SK-N-SH (cell line): ENCODE measurements around the gene PLSCR2.

Source experiments
- ELF1 ChIP-seq: IDR thresholded peaks from 2 replicates; pipeline ENCODE4 v1.4.0; 2012
- EP300 ChIP-seq, 2 experiments: IDR thresholded peaks; 2 replicates each; pipeline versions ENCODE4 v1.4.0 to v1.6.1; 2012; ENCODE audit warnings: borderline replicate concordance in 1 of 2, low read depth in 1 of 2, low read length in 1 of 2
- FOSL2 ChIP-seq: IDR thresholded peaks from 2 replicates; pipeline ENCODE4 v1.4.0; 2012; ENCODE audit warnings: low read depth, mild to moderate bottlenecking, moderate library complexity, borderline replicate concordance
- GABPA ChIP-seq: IDR thresholded peaks from 2 replicates; pipeline ENCODE4 v1.4.0; 2012; ENCODE audit warnings: low read depth, mild to moderate bottlenecking
- GATA2 ChIP-seq: sonication (generic); formaldehyde crosslinking; IDR thresholded peaks from 2 replicates; pipeline ENCODE4 v1.5.0; 2020; ENCODE audit warnings: mild to moderate bottlenecking, missing genetic modification reagents
- MXI1 ChIP-seq: IDR thresholded peaks from 2 replicates; pipeline ENCODE4 v1.6.1; 2012; ENCODE audit warnings: mild to moderate bottlenecking, low read depth, low read length, improper control_type of control experiment
- POLR2AphosphoS5 ChIP-seq: IDR thresholded peaks from 2 replicates; pipeline ENCODE4 v1.6.1; 2012; ENCODE audit warnings: low read depth, low read length
- RFX5 ChIP-seq: IDR thresholded peaks from 2 replicates; pipeline ENCODE4 v1.6.1; 2012; ENCODE audit warnings: mild to moderate bottlenecking, improper control_type of control experiment, low read length
- USF2 ChIP-seq: fragments of 150-350 bp; IDR thresholded peaks from 2 replicates; pipeline ENCODE4 v1.6.1; 2017; ENCODE audit warnings: antibody characterized with exemption, low read length, low read depth, borderline replicate concordance
- TF ChIP-seq, protein P1 (sequence below): fragments of 200-600 bp; sonication (generic); IDR thresholded peaks from 2 replicates; pipeline ENCODE4 v1.6.1; 2017; ENCODE audit warnings: antibody characterized with exemption, mild to moderate bottlenecking, moderate library complexity
- TF ChIP-seq, protein P2 (sequence below): IDR thresholded peaks from 2 replicates; pipeline ENCODE4 v1.6.1; 2012; ENCODE audit warnings: mild to moderate bottlenecking, low read depth, low read length, moderate library complexity

DNA sequence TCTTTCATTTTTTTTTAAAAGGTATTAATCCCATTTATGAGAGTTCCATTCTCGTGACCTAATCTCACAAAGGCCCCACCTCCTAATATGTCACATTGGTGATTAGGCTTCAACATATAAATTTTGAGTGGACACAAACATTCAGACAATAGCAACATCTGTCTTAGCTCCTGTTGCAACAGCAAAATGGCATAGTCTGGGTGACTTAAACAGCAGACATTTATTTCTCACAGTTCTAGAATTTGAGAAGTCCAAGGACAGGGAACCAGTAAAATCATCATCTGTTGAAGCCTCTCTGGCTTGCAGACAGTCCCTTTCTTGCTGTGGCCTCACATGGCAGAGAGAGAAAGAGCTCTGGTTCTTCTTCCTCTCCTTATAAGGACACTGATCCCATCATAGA, 3.2 kb upstream of the PLSCR2 start:
- no peak for TF ChIP-seq USF2
- TF ChIP-seq, protein P1, sequence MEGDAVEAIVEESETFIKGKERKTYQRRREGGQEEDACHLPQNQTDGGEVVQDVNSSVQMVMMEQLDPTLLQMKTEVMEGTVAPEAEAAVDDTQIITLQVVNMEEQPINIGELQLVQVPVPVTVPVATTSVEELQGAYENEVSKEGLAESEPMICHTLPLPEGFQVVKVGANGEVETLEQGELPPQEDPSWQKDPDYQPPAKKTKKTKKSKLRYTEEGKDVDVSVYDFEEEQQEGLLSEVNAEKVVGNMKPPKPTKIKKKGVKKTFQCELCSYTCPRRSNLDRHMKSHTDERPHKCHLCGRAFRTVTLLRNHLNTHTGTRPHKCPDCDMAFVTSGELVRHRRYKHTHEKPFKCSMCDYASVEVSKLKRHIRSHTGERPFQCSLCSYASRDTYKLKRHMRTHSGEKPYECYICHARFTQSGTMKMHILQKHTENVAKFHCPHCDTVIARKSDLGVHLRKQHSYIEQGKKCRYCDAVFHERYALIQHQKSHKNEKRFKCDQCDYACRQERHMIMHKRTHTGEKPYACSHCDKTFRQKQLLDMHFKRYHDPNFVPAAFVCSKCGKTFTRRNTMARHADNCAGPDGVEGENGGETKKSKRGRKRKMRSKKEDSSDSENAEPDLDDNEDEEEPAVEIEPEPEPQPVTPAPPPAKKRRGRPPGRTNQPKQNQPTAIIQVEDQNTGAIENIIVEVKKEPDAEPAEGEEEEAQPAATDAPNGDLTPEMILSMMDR: no peak
- TF ChIP-seq POLR2AphosphoS5: no peak
- TF ChIP-seq, protein P2, sequence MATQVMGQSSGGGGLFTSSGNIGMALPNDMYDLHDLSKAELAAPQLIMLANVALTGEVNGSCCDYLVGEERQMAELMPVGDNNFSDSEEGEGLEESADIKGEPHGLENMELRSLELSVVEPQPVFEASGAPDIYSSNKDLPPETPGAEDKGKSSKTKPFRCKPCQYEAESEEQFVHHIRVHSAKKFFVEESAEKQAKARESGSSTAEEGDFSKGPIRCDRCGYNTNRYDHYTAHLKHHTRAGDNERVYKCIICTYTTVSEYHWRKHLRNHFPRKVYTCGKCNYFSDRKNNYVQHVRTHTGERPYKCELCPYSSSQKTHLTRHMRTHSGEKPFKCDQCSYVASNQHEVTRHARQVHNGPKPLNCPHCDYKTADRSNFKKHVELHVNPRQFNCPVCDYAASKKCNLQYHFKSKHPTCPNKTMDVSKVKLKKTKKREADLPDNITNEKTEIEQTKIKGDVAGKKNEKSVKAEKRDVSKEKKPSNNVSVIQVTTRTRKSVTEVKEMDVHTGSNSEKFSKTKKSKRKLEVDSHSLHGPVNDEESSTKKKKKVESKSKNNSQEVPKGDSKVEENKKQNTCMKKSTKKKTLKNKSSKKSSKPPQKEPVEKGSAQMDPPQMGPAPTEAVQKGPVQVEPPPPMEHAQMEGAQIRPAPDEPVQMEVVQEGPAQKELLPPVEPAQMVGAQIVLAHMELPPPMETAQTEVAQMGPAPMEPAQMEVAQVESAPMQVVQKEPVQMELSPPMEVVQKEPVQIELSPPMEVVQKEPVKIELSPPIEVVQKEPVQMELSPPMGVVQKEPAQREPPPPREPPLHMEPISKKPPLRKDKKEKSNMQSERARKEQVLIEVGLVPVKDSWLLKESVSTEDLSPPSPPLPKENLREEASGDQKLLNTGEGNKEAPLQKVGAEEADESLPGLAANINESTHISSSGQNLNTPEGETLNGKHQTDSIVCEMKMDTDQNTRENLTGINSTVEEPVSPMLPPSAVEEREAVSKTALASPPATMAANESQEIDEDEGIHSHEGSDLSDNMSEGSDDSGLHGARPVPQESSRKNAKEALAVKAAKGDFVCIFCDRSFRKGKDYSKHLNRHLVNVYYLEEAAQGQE: no peak
- TF ChIP-seq EP300 (IDR thresholded peaks at IDR 0.05; ENCODE audit: borderline replicate concordance in 1 of 2, low read depth in 1 of 2, low read length in 1 of 2): no peak
- TF ChIP-seq GABPA: no peak
- no peak for TF ChIP-seq RFX5
- no peak for TF ChIP-seq FOSL2
- TF ChIP-seq GATA2 (CRISPR knock-in tag): no peak
- TF ChIP-seq ELF1: no peak
- TF ChIP-seq MXI1: no peak
